Measurements from ENCODE around the gene MAP2K7.

DNA sequence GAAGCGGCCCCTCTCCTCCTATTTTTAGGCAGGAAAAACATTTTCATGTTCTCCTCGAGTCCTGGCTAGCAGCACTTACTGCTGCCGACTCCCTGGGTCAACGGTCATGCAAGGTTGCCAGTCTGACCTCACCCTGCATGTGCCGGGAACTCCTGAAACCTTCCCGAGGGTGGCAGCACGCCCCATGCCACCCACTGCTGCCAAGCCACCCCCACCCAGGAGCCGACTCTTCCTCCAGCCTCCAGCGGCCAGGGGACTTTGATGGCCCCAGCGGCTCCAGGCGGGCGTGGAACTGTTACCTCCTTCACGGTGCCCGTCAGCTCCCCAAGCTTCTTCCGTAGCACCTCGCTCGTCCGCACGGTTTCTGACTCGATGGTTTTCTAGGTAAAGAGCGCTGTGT lies 31.1 kb downstream of the MAP2K7 start:
- TF ChIP-seq, protein P1, sequence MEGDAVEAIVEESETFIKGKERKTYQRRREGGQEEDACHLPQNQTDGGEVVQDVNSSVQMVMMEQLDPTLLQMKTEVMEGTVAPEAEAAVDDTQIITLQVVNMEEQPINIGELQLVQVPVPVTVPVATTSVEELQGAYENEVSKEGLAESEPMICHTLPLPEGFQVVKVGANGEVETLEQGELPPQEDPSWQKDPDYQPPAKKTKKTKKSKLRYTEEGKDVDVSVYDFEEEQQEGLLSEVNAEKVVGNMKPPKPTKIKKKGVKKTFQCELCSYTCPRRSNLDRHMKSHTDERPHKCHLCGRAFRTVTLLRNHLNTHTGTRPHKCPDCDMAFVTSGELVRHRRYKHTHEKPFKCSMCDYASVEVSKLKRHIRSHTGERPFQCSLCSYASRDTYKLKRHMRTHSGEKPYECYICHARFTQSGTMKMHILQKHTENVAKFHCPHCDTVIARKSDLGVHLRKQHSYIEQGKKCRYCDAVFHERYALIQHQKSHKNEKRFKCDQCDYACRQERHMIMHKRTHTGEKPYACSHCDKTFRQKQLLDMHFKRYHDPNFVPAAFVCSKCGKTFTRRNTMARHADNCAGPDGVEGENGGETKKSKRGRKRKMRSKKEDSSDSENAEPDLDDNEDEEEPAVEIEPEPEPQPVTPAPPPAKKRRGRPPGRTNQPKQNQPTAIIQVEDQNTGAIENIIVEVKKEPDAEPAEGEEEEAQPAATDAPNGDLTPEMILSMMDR (IDR thresholded peaks at IDR 0.05; ENCODE audit: borderline replicate concordance, extremely low read depth, low read length, poor library complexity, severe bottlenecking), result no peak
- TF ChIP-seq EZH2 (IDR thresholded peaks at IDR 0.05; ENCODE audit: borderline replicate concordance, low read depth, low read length, severe bottlenecking), result no peak

Data from DND-41 (cell line).